HG03521 (cell line): Measurements from ENCODE around the gene CDK11B.

ENCODE experiments used
- ATAC-seq: cut with Tn5 transposase; IDR thresholded peaks from one replicate; pipeline ENCODE4 v1.9.1; 2021; ENCODE audit warnings: mild to moderate bottlenecking, moderate library complexity; ENCODE audit not compliant: unreplicated experiment

Gene CDK11B

GRCh38 chr1:1617516-1617915, 41.3 kb downstream of the CDK11B start:
- no peak for ATAC-seq

- no peak for ATAC-seq
Measured at GRCh38 chr1:1616838-1617237, 42.0 kb downstream of the CDK11B start.

- ATAC-seq, result peak; percentile 12
Measured at GRCh38 chr1:1616045-1616790, 42.6 kb downstream of the CDK11B start.

GRCh38 chr1:1615256-1616044, 43.4 kb downstream of the CDK11B start, which contains the start of gene MIB2:
TSS of gene MIB2 (plus strand) at chr1:1615500. CDS start at chr1:1623453, 7,953 bp downstream.
- ATAC-seq, result peak; percentile 82

DNA sequence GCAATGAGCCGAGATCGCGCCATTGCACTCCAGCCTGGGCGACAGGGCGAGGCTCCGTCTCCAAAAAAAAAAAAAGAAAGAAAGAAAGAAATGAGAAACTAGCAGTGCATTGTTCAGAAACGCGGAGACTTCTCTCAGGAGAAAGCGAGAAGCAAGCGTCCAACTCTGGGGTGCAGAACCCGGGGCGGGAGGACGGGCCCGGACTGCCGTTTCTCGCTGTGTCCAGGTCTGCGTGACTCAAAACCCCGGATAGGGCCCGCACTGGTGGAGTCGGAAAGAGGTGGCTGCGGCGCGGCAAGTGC, 43.9 kb downstream of the CDK11B start:
- no peak for ATAC-seq

- no peak for ATAC-seq
Measured at GRCh38 chr1:1614204-1614953, 44.4 kb downstream of the CDK11B start.

DNA sequence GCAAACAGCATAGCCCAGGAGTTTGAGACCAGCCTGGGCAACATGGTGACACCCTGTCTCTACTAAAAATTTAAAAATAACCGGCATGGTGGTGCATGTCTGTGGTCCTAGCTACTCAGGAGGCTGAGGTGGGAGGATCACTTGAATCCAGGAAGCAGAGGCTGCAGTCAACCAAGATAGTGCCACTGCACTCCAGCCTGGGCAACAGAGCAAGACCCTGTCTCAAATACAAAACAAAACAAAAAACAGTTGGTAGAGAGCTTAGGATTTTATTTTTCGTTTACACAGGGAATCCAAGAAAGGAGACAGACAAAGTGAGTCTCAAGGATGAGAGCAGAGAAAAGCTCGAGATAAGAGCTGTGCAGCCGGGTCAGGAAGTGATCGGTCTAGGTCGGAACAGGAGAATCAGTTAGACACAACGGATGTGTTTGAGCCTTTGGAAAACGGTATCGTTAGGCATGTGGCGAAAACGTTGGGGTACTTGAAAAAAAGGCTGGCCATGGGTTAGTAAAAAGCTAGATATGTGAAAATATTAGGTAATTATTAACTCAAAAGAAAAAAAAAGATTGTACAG, 45.2 kb downstream of the CDK11B start:
- no peak for ATAC-seq

DNA sequence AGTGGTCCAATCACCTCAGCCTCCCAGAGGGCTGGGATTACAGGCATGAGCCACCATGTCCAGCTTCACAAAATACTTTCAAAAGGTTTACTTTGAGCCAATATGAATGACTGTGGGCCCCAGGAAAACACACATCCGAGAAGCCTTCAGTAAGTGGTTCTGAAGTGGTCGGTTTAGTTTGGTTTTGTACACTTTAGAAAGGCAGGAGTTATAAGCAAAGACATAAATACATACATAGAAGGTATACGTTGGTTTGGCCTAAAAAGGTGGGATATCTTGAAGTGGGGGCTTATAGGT, 46.8 kb downstream of the CDK11B start:
- no peak for ATAC-seq

GRCh38 chr1:1610796-1611195, 48.0 kb downstream of the CDK11B start:
- no peak for ATAC-seq

DNA sequence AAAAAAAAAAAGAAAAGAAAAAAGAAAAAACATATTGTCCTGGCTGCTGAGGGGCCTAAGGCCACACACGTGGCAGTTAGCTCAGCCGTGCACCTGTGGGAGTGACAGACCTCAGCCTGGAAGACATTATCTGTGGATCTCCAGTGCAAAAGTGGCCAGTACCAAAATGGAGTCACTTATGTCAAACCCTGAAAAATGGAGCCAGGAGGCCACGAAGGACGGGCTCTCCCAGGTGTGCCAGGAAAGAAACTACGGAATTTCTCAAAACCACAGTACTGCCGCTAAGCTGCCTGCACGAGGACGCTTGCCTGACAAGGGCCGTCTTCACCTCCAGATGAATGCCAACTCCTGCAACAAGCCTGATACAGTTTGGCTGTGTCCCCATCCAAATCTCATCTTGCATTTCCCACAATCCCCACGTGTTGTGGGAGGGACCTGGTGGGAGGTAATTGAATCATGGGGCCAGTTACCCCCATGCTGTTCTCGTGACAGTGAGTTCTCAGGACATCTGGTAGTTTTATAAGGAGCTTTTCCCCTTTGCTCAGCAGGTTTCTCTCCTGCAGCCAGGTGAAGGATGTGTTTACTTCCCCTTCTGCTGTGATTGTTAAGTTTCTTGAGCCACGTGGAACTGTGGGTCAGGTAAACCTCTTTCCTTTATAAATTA, 48.9 kb downstream of the CDK11B start:
- no peak for ATAC-seq

DNA sequence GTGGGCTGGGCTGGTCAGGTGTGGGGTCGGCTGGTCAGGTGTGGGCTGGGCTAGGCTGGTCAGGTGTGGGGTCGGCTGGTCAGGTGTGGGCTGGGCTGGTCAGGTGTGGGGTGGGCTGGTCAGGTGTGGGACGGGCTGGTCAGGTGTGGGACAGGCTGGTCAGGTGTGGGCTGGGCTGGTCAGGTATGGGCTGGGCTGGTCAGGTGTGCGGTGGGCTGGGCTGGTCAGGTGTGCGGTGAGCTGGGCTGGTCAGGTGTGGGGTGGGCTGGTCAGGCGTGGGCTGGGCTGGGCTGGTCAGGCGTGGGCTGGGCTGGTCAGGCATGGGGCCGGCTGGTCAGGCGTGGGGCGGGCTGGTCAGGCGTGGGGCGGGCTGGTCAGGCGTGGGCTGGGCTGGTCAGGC, 52.6 kb downstream of the CDK11B start:
- ATAC-seq, result no peak

- ATAC-seq, result no peak
Measured at GRCh38 chr1:1605724-1606123, 53.1 kb downstream of the CDK11B start.

- no peak for ATAC-seq
Measured at GRCh38 chr1:1605034-1605591, 53.7 kb downstream of the CDK11B start.

DNA sequence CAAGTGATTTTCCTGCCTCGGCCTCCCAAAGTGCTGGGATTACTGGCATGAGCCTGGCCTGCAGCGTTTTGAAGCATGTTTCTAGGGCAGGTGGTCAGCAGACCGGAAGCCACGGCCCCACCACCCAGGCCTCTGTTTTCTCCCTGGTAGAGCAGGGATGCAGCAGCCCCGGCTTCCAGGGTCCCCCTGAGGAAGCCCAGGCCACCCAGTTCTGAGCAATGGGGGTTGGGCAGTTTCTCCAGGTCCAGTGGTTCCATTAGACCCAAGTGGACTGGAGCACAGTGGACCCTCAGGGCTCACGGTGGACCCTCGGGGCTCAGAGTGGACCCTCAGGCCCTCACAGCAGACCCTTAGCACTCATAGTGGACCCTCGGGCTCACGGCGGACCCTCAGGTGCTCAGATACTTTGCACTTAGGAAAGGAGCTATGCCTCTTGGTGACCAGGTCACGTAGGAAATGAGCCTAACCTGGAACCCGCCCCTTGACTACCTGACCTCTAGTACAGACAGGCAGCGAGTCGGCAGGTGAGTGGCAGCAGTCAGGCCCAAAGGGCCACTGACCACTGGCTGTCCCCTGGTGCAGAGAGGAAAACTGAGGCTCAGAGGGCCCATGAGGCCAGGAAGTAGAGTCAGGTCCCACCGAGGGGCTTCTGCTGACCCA, 54.3 kb downstream of the CDK11B start:
- ATAC-seq, result no peak

DNA sequence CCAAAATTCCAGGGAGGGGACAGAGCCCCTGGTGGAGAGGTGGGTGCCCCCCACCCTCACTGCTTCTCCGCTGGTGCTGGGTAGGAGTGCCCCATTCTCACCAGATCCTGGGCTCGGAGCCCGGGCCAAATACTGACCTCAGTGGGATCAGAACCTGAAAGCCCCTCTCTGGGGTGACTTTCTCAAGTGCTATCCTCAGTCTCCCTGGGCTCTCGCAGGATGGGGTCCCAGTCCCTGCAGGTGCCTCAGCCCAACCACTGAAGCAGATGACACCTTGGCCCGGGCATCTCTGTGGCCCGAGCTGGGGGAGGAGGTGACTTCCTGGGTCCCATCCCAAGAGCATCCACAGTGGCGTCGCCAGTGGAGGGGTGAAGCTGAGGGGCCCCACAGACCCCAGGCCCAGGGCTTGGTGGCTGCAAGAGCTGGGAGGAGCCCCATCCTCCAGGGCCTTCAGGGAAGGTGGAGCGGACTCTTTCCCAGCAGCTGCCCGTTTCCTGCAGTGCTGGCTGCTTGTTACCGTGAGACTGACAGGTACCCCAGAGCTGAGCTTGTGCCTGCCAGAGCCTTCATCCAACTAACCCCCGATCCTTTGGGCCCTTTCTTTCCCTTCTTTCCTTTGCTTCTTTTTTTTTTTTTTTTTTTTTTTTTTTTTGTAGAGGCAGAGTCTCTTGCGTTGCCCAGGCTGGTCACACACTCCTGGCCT, 55.0 kb downstream of the CDK11B start:
- ATAC-seq, result no peak

- ATAC-seq, result no peak
Measured at GRCh38 chr1:1602968-1603506, 55.8 kb downstream of the CDK11B start.

GRCh38 chr1:1602304-1602967, 56.4 kb downstream of the CDK11B start:
- no peak for ATAC-seq

- no peak for ATAC-seq
Measured at GRCh38 chr1:1601564-1602303, 57.1 kb downstream of the CDK11B start.
